Panc1 (cell line): Measurements from ENCODE around the gene MOG. TPM values are rescaled to one million over a fixed set of nuclear protein-coding genes. Genes with fewer than 3 reads are reported as not detected.

Source experiments
- ATAC-seq: fragments of 200-7000 bp; cut with Tn5 transposase; 2 replicates; pipeline ENCODE4 v1.9.1; 2020; ENCODE audit warnings: mild to moderate bottlenecking, moderate library complexity
- BruUV-seq: library from RNA; stranded (reverse); fragments of 400-500 nt; replicated peaks from 2 replicates; lab custom pipeline; 2021; lab: Mats Ljungman, UMichigan
- CTCF ChIA-PET: fragments of 300-600 bp; sonication (Branson Sonifier 250); formaldehyde crosslinking; loops from one replicate; lab custom pipeline; 2022; ENCODE audit warnings: antibody characterized with exemption; lab: Charles Lee
- POLR2A ChIA-PET: fragments of 300-600 bp; sonication (Branson Sonifier 250); formaldehyde crosslinking; loops from one replicate; lab custom pipeline; 2022; ENCODE audit warnings: antibody characterized with exemption; lab: Charles Lee
- DNase-seq: peaks from one replicate; pipeline ENCODE4 v3.0.0-alpha.2; 2010; ENCODE audit warnings: low read depth, low spot score
- H3K27ac ChIP-seq: 2 replicates; pipeline ENCODE4 v1.5.1; 2011; ENCODE audit warnings: mild to moderate bottlenecking, low read length, inconsistent platforms
- H3K27me3 ChIP-seq: fragments of 200-500 bp; sonication (Bioruptor generic); 2 replicates; pipeline ENCODE4 v1.6.0; 2014; ENCODE audit warnings: low read length, inconsistent platforms; ENCODE audit not compliant: control insufficient read depth, insufficient read depth
- H3K36me3 ChIP-seq: fragments of 200-500 bp; sonication (Bioruptor generic); 2 replicates; pipeline ENCODE4 v1.5.1; 2014; ENCODE audit warnings: inconsistent platforms, mild to moderate bottlenecking, low read length, moderate library complexity; ENCODE audit not compliant: control insufficient read depth, insufficient read depth
- H3K4me1 ChIP-seq: 2 replicates; pipeline ENCODE4 v1.5.1; 2011; ENCODE audit warnings: inconsistent platforms, mild to moderate bottlenecking, low read length, moderate library complexity; ENCODE audit not compliant: control insufficient read depth, insufficient read depth
- H3K4me3 ChIP-seq, 2 experiments: 2 replicates each; pipeline ENCODE4 v1.5.1; 2011 to 2012; ENCODE audit warnings: low read depth in 2 of 2, low read length in 2 of 2, mild to moderate bottlenecking in 2 of 2, inconsistent platforms in 1 of 2, moderate library complexity in 1 of 2
- H3K9me3 ChIP-seq: fragments of 200-500 bp; sonication (Bioruptor generic); 2 replicates; pipeline ENCODE4 v1.5.1; 2014; ENCODE audit warnings: low read depth, mild to moderate bottlenecking, inconsistent platforms, low read length, moderate library complexity; ENCODE audit not compliant: control insufficient read depth, insufficient read depth
- POLR2AphosphoS5 ChIP-seq: IDR thresholded peaks from 2 replicates; pipeline ENCODE4 v1.6.1; 2012; ENCODE audit warnings: mild to moderate bottlenecking, low read depth, low read length, moderate library complexity
- SIN3A ChIP-seq: IDR thresholded peaks from 2 replicates; pipeline ENCODE4 v1.6.1; 2012; ENCODE audit warnings: low read depth, mild to moderate bottlenecking, low read length, moderate library complexity, borderline replicate concordance; ENCODE audit not compliant: insufficient read depth
- TCF7L2 ChIP-seq: IDR thresholded peaks from 2 replicates; pipeline ENCODE4 v1.6.1; 2011; ENCODE audit warnings: mild to moderate bottlenecking, low read depth, low read length, inconsistent platforms
- in situ Hi-C: cut with HindIII; loops from 2 replicates; pipeline ENCODE4 v1.10.0; 2016; ENCODE audit warnings: low sequenced_read_pairs, low pct_unique_long_range_greater_than_20kb
- intact Hi-C: fragments of 100-400 bp; cut with micrococcal nuclease; formaldehyde crosslinking; loops from one replicate; pipeline ENCODE4 v1.10.0; 2022; ENCODE audit not compliant: unreplicated experiment
- total RNA-seq: library from RNA; stranded (reverse); gene quantifications from one replicate; pipeline ENCODE4 v1.2.1, GENCODE V29; 2021; ENCODE audit not compliant: unreplicated experiment
- TF ChIP-seq, protein P1 (sequence below): fragments of 450-650 bp; IDR thresholded peaks from 2 replicates; pipeline ENCODE4 v1.5.1; 2017; ENCODE audit warnings: mild to moderate bottlenecking
- TF ChIP-seq, protein P2 (sequence below), 2 experiments: IDR thresholded peaks; 2 replicates each; pipeline ENCODE4 v1.6.1; 2011 to 2012; ENCODE audit warnings: low read depth in 2 of 2, control low read depth in 1 of 2, low read length in 1 of 2, mild to moderate bottlenecking in 1 of 2, moderate library complexity in 1 of 2; ENCODE audit not compliant: insufficient read depth in 1 of 2

MOG gene
- total RNA-seq, 1 experiment from 2014 or later = not detected

DNA sequence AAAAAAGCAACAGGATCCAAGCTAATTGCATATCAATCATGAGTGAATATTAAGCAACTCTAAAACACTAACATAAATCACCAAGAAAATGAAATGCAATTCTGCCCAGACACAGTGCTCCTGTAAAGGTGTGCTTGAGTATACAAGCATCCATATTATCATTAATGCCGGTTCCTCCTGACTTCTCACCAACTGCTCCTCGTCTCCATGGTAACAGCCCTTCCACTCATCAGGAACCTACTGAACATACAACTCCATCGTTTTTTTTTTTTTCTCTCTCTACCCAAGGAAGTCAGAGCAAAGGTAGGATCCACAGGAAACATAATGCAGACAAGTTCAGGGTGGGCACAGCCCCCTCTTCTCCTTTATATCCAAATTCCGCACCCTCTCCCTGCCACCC, 36.3 kb upstream of the MOG start:
- H3K4me1 ChIP-seq = no peaks in the 10 kb centered on the region
- in situ Hi-C loops (no loop called here), intact Hi-C loops (no loop called here)
- H3K4me3 ChIP-seq = no peak overlapping the region
- DNase-seq (no peak), ATAC-seq (no peak)
- peaks cover 2% of the 10 kb centered on the region; the same call in 1 of the 2 replicates for H3K27me3 ChIP-seq
- TF ChIP-seq SIN3A = no peak
- no peak for TF ChIP-seq POLR2AphosphoS5
- TF ChIP-seq, protein P1, sequence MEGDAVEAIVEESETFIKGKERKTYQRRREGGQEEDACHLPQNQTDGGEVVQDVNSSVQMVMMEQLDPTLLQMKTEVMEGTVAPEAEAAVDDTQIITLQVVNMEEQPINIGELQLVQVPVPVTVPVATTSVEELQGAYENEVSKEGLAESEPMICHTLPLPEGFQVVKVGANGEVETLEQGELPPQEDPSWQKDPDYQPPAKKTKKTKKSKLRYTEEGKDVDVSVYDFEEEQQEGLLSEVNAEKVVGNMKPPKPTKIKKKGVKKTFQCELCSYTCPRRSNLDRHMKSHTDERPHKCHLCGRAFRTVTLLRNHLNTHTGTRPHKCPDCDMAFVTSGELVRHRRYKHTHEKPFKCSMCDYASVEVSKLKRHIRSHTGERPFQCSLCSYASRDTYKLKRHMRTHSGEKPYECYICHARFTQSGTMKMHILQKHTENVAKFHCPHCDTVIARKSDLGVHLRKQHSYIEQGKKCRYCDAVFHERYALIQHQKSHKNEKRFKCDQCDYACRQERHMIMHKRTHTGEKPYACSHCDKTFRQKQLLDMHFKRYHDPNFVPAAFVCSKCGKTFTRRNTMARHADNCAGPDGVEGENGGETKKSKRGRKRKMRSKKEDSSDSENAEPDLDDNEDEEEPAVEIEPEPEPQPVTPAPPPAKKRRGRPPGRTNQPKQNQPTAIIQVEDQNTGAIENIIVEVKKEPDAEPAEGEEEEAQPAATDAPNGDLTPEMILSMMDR = no peak
- no peak for TF ChIP-seq TCF7L2
- TF ChIP-seq, protein P2, sequence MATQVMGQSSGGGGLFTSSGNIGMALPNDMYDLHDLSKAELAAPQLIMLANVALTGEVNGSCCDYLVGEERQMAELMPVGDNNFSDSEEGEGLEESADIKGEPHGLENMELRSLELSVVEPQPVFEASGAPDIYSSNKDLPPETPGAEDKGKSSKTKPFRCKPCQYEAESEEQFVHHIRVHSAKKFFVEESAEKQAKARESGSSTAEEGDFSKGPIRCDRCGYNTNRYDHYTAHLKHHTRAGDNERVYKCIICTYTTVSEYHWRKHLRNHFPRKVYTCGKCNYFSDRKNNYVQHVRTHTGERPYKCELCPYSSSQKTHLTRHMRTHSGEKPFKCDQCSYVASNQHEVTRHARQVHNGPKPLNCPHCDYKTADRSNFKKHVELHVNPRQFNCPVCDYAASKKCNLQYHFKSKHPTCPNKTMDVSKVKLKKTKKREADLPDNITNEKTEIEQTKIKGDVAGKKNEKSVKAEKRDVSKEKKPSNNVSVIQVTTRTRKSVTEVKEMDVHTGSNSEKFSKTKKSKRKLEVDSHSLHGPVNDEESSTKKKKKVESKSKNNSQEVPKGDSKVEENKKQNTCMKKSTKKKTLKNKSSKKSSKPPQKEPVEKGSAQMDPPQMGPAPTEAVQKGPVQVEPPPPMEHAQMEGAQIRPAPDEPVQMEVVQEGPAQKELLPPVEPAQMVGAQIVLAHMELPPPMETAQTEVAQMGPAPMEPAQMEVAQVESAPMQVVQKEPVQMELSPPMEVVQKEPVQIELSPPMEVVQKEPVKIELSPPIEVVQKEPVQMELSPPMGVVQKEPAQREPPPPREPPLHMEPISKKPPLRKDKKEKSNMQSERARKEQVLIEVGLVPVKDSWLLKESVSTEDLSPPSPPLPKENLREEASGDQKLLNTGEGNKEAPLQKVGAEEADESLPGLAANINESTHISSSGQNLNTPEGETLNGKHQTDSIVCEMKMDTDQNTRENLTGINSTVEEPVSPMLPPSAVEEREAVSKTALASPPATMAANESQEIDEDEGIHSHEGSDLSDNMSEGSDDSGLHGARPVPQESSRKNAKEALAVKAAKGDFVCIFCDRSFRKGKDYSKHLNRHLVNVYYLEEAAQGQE (IDR thresholded peaks at IDR 0.05; ENCODE audit: insufficient read depth in 1 of 2, low read depth in 2 of 2, low read length in 1 of 2) = no peak
- no peaks in the 10 kb centered on the region for H3K9me3 ChIP-seq
- ChIA-PET POLR2A (no interaction called here), CTCF (no interaction called here)
- BruUV-seq = no TSS peak
- H3K27ac ChIP-seq = no peak overlapping the region
- H3K36me3 ChIP-seq = no peaks in the 10 kb centered on the region

DNA sequence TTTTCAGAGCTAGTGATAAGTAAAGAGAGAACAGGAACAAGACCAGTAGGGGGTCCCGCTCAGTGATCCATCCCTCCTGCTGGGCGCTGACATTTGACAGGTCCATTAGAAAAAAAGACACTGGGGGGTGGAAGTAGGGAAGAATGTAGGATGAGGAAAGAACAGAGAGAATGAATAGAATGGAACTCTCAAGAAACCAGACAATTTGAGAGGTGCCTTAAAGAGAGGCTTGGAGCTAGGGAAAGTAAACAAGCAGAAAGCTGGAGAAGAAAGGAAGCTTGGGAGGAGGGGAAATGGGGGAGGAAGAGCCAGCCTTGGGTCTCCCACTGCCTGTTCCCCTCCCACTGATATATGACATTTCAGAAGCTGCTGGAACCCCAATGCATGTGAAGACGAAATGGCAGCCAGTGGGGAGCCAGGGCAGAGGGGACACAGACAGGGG, 32.4 kb upstream of the MOG start:
- no peak for TF ChIP-seq POLR2AphosphoS5
- TF ChIP-seq, protein P1 = no peak
- TF ChIP-seq SIN3A = no peak
- no peak for TF ChIP-seq TCF7L2
- TF ChIP-seq, protein P2 (IDR thresholded peaks at IDR 0.05; ENCODE audit: insufficient read depth in 1 of 2, low read depth in 2 of 2, low read length in 1 of 2) = no peak
- Histone ChIP-seq H3K4me1 (no peaks in the 10 kb centered on the region), H3K27me3 (peaks cover 6% of the 10 kb centered on the region; the same call in 1 of the 2 replicates), H3K4me3 (no peak overlapping the region), H3K27ac (no peak overlapping the region), H3K36me3 (no peaks in the 10 kb centered on the region), H3K9me3 (no peaks in the 10 kb centered on the region)
- in situ Hi-C loops = no loop called here
- intact Hi-C loops = no loop called here
- ATAC-seq (no peak), DNase-seq (no peak)
- ChIA-PET CTCF (no interaction called here), POLR2A (interaction anchor here (0.6 kb wide), 1 partner anchor 28 kb away, joined by 3 read pairs; no protein-coding TSS in a partner anchor)
- no TSS peak for BruUV-seq
